Measurements from ENCODE around the gene WNT9B. TPM values are rescaled to one million over a fixed set of nuclear protein-coding genes. Genes with fewer than 3 reads are reported as not detected.

Gene WNT9B
- total RNA-seq, 1 experiment from 2014 or later, result 0.83 TPM

- H3K4me3 ChIP-seq (ENCODE audit: insufficient read depth, low read depth, low read length), result no peak overlapping the region
- no peak for DNase-seq
- H3K27me3 ChIP-seq (ENCODE audit: control insufficient read depth, insufficient read depth, low read length), result no peaks in the 10 kb centered on the region; the same call in 1 of the 2 replicates
- no peaks in the 10 kb centered on the region for H3K36me3 ChIP-seq (replicated peaks; ENCODE audit: control insufficient read depth, insufficient read depth, low read length)
Observed at GRCh38 chr17:46859996-46860395, 8.6 kb downstream of the WNT9B start.

GRCh38 chr17:46862949-46863348, 11.6 kb downstream of the WNT9B start:
- Histone ChIP-seq H3K36me3 (replicated peaks; ENCODE audit: control insufficient read depth, insufficient read depth, low read length) (no peaks in the 10 kb centered on the region), H3K4me3 (ENCODE audit: insufficient read depth, low read depth, low read length) (no peak overlapping the region), H3K27me3 (ENCODE audit: control insufficient read depth, insufficient read depth, low read length) (no peaks in the 10 kb centered on the region; the same call in 1 of the 2 replicates)
- DNase-seq, result peak; percentile 93

GRCh38 chr17:46863383-46864121, 12.2 kb downstream of the WNT9B start:
- DNase-seq, result no peak
- Histone ChIP-seq H3K36me3 (replicated peaks; ENCODE audit: control insufficient read depth, insufficient read depth, low read length) (no peaks in the 10 kb centered on the region), H3K27me3 (ENCODE audit: control insufficient read depth, insufficient read depth, low read length) (no peaks in the 10 kb centered on the region; the same call in 1 of the 2 replicates), H3K4me3 (ENCODE audit: insufficient read depth, low read depth, low read length) (no peak overlapping the region)

- DNase-seq, result peak; percentile 65
- no peak overlapping the region for H3K4me3 ChIP-seq (ENCODE audit: insufficient read depth, low read depth, low read length)
Observed at GRCh38 chr17:46865100-46865499, 13.7 kb downstream of the WNT9B start.

DNA sequence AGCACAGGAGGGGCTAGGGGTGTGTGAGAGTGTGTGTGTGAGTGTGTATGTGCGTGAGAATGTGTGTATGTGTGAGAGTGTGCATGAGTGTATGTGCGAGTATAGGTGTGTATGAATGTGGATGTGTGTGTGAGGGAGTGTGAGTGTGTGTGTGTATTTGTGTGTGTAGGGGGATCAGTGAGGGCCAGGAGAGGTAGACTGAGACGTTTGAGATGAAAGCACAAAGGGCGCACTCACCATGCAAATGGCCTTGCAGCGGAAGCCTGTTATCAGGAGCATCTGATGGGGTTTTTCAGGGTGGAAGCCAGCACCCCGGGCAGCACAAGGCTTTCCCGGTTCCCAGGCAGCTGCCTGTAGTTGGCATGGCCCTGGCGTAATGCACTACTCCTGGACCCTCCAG, 14.9 kb downstream of the WNT9B start:
- Histone ChIP-seq H3K36me3 (replicated peaks; ENCODE audit: control insufficient read depth, insufficient read depth, low read length) (no peaks in the 10 kb centered on the region), H3K27me3 (ENCODE audit: control insufficient read depth, insufficient read depth, low read length) (no peaks in the 10 kb centered on the region; the same call in 1 of the 2 replicates), H3K4me3 (ENCODE audit: insufficient read depth, low read depth, low read length) (no peak overlapping the region)
- no peak for DNase-seq

More at GRCh38 chr17:46865100-46865499, 13.7 kb downstream of the WNT9B start:
- Histone ChIP-seq H3K27me3 (ENCODE audit: control insufficient read depth, insufficient read depth, low read length) (no peaks in the 10 kb centered on the region; the same call in 1 of the 2 replicates), H3K36me3 (replicated peaks; ENCODE audit: control insufficient read depth, insufficient read depth, low read length) (no peaks in the 10 kb centered on the region)

- Histone ChIP-seq H3K36me3 (replicated peaks; ENCODE audit: control insufficient read depth, insufficient read depth, low read length) (no peaks in the 10 kb centered on the region), H3K27me3 (ENCODE audit: control insufficient read depth, insufficient read depth, low read length) (no peaks in the 10 kb centered on the region; the same call in 1 of the 2 replicates), H3K4me3 (ENCODE audit: insufficient read depth, low read depth, low read length) (no peak overlapping the region)
- DNase-seq, result no peak
Observed at GRCh38 chr17:46866747-46867146, 15.4 kb downstream of the WNT9B start.

DNA sequence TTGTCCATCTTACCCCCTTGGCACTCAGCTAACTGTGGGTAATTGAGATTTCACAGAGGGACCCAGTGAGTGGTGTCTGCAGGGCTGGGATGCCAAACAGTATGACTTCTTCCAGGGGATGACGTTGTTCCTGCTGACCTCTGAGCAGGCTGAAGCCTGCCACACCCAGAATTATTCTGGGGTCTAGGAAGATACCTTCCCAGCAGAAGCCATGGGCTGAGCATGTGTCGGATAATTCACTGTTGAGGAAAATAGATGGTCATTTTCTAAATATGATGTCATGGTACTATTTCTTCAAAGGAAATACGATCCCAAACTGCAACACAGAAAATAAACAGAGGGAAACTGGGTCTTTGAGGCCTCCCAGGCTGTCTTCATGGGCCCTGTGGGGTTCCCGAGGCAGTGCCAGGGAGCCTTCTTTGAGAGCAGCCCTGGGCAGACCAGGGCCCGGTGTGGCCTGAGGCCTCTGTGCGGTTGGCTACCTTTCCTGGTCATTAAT, 17.4 kb downstream of the WNT9B start:
- Histone ChIP-seq H3K36me3 (replicated peaks; ENCODE audit: control insufficient read depth, insufficient read depth, low read length) (no peaks in the 10 kb centered on the region; the same call in 1 of the 2 replicates), H3K4me3 (ENCODE audit: insufficient read depth, low read depth, low read length) (no peak overlapping the region), H3K27me3 (ENCODE audit: control insufficient read depth, insufficient read depth, low read length) (no peaks in the 10 kb centered on the region; the same call in 1 of the 2 replicates)
- DNase-seq, result no peak

DNA sequence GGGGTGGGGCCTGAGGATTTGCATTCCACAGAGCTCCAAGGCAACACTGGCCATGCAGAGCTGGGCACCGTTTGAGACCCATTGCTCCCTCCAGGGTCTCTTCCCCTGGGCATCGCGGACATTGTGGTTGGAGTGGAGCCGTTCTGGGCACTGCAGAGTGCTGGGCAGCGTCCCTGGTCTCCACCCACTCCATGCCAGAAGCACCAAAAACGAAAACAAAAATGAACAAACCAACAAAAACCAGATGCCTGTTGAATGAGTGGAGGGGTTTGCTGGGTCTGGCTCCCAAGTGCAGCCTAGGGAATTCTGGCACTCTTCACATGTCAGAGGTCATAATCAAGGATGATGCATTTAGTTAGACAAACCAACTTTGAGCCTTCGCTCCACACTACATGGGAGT, 17.9 kb downstream of the WNT9B start:
- no peak overlapping the region for H3K4me3 ChIP-seq (ENCODE audit: insufficient read depth, low read depth, low read length)
- H3K36me3 ChIP-seq (replicated peaks; ENCODE audit: control insufficient read depth, insufficient read depth, low read length), result no peaks in the 10 kb centered on the region; the same call in 1 of the 2 replicates
- no peak for DNase-seq
- no peaks in the 10 kb centered on the region for H3K27me3 ChIP-seq (ENCODE audit: control insufficient read depth, insufficient read depth, low read length)

- Histone ChIP-seq H3K27me3 (ENCODE audit: control insufficient read depth, insufficient read depth, low read length) (no peaks in the 10 kb centered on the region), H3K36me3 (replicated peaks; ENCODE audit: control insufficient read depth, insufficient read depth, low read length) (no peaks in the 10 kb centered on the region; the same call in 1 of the 2 replicates), H3K4me3 (ENCODE audit: insufficient read depth, low read depth, low read length) (no peak overlapping the region)
- no peak for DNase-seq
Observed at GRCh38 chr17:46869975-46870803, 18.8 kb downstream of the WNT9B start.

GRCh38 chr17:46872421-46872820, 21.0 kb downstream of the WNT9B start:
- Histone ChIP-seq H3K36me3 (replicated peaks; ENCODE audit: control insufficient read depth, insufficient read depth, low read length) (no peaks in the 10 kb centered on the region; the same call in 1 of the 2 replicates), H3K27me3 (ENCODE audit: control insufficient read depth, insufficient read depth, low read length) (no peaks in the 10 kb centered on the region), H3K4me3 (ENCODE audit: insufficient read depth, low read depth, low read length) (no peak overlapping the region)
- no peak for DNase-seq

GRCh38 chr17:46873941-46874645, 22.7 kb downstream of the WNT9B start:
- Histone ChIP-seq H3K27me3 (ENCODE audit: control insufficient read depth, insufficient read depth, low read length) (no peaks in the 10 kb centered on the region), H3K36me3 (replicated peaks; ENCODE audit: control insufficient read depth, insufficient read depth, low read length) (no peaks in the 10 kb centered on the region; the same call in 1 of the 2 replicates), H3K4me3 (ENCODE audit: insufficient read depth, low read depth, low read length) (no peak overlapping the region)
- no peak for DNase-seq

GRCh38 chr17:46874906-46875305, 23.5 kb downstream of the WNT9B start:
- no peak for DNase-seq

DNA sequence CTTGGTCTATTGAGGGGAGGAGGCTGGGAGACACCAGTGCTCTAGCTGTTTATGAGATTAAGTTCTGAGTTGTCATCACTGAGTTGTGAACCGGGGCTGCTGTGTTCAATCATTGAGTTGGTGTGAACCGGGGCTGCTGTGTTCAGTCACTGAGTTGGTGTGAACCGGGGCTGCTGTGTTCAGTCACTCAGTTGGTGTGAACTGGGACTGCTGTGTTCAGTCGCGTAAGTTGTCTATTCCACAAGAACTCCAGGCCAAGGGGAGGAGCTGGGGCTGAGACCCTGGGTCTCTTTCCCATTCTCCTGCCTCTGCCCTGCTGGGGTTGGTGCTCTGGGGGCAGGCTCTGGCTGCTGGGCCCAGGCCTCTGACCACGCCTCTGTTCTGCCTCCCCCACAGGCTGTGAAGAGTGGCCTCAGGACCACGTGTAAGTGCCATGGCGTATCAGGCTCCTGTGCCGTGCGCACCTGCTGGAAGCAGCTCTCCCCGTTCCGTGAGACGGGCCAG, 24.5 kb downstream of the WNT9B start:
- no peak overlapping the region for H3K4me3 ChIP-seq (ENCODE audit: insufficient read depth, low read depth, low read length)
- no peaks in the 10 kb centered on the region; the same call in 1 of the 2 replicates for H3K36me3 ChIP-seq (replicated peaks; ENCODE audit: control insufficient read depth, insufficient read depth, low read length)
- DNase-seq, result no peak
- H3K27me3 ChIP-seq (ENCODE audit: control insufficient read depth, insufficient read depth, low read length), result no peaks in the 10 kb centered on the region

More at GRCh38 chr17:46874906-46875305, 23.5 kb downstream of the WNT9B start:
- no peaks in the 10 kb centered on the region; the same call in 1 of the 2 replicates for H3K36me3 ChIP-seq (replicated peaks; ENCODE audit: control insufficient read depth, insufficient read depth, low read length)
- H3K27me3 ChIP-seq (ENCODE audit: control insufficient read depth, insufficient read depth, low read length), result no peaks in the 10 kb centered on the region
- no peak overlapping the region for H3K4me3 ChIP-seq (ENCODE audit: insufficient read depth, low read depth, low read length)

DNA sequence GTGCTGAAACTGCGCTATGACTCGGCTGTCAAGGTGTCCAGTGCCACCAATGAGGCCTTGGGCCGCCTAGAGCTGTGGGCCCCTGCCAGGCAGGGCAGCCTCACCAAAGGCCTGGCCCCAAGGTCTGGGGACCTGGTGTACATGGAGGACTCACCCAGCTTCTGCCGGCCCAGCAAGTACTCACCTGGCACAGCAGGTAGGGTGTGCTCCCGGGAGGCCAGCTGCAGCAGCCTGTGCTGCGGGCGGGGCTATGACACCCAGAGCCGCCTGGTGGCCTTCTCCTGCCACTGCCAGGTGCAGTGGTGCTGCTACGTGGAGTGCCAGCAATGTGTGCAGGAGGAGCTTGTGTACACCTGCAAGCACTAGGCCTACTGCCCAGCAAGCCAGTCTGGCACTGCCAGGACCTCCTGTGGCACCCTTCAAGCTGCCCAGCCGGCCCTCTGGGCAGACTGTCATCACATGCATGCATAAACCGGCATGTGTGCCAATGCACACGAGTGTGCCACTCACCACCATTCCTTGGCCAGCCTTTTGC, 25.0 kb downstream of the WNT9B start:
- Histone ChIP-seq H3K27me3 (ENCODE audit: control insufficient read depth, insufficient read depth, low read length) (no peaks in the 10 kb centered on the region), H3K36me3 (replicated peaks; ENCODE audit: control insufficient read depth, insufficient read depth, low read length) (no peaks in the 10 kb centered on the region; the same call in 1 of the 2 replicates), H3K4me3 (ENCODE audit: insufficient read depth, low read depth, low read length) (no peak overlapping the region)
- DNase-seq, result peak; percentile 88
